Activated CD8-positive, alpha-beta memory T cell treated with anti-CD3 and anti-CD28 coated beads, Interleukin-2, amount 50 U/mL, for 1 hour (primary cell): Measurements from ENCODE around the gene MYO18A.
"Not testable (repeated sequence)": the region's sequence is repeated elsewhere in the genome, so short reads cannot be mapped to it uniquely, and the experiment has no call there.

Experiments used
- DNase-seq: peaks from one replicate; pipeline ENCODE4 v3.0.0-alpha.2; 2020; ENCODE audit errors: extremely low read depth

The MYO18A gene

DNA sequence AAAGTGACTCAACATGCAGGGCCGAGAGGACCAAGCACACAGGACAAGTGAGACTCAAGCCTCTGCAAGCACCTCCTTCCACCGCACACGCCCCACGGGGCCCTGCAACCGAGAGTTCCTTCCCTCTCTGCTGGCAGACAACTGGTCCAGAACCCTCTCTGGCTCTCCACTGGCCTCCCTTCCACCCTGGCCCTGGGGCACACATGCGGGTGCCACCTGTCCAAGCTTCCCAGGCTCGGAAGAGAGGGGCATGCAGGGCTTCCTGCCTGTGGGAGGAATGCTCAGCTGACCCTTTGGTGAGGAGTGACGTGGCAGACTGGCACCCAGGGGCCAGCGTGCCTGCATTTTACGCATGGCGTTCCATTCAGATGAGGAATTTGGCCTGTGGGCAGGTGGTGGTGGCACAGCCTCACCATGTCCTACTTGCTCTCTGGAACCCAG lies 77.4 kb downstream of the MYO18A start:
- DNase-seq: no peak

GRCh38 chr17:29102046-29102445 lies 78.2 kb downstream of the MYO18A start:
- no peak for DNase-seq

GRCh38 chr17:29100296-29100695 lies 79.9 kb downstream of the MYO18A start:
- DNase-seq: no peak

DNA sequence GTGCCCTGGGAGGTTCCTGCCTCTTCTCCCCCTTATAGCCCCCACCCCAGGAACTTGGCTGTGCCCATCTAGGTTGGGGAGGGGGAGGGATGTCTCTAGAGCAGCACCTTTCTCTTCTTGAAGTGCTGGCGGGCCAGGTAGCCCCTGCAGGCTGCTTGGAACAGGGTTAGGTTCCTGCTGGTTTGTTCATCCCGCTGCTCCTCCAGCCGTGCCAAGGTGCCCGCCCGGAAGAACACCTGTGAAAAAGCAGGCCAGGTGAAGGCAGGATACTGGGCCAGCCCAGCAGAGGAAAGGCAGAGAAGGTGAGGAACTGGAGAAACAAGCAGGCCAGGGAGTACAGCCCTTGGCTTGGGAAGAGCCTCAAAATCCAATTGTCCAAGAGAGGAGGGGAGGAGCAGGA lies 80.7 kb downstream of the MYO18A start:
- no peak for DNase-seq

DNA sequence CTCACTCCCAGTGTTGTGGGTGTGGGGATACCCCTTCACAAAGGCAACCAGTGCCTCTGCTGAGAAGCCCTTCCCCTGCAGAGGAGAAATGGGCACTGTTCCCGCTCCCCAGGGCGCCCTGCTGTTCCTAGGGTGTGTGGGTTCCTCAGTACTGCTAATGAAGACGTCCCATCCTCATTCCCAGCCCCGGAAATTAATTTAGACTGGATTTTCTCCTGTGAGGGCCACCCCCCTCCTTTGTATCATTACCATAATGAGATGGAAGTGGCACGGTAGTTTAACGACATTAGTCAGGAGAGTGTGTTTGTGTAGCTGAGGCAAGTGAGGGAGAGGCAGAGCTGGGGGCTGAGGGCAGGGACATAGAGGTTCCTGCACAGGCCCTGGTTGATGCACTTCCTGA lies 84.1 kb downstream of the MYO18A start:
- no peak for DNase-seq

DNA sequence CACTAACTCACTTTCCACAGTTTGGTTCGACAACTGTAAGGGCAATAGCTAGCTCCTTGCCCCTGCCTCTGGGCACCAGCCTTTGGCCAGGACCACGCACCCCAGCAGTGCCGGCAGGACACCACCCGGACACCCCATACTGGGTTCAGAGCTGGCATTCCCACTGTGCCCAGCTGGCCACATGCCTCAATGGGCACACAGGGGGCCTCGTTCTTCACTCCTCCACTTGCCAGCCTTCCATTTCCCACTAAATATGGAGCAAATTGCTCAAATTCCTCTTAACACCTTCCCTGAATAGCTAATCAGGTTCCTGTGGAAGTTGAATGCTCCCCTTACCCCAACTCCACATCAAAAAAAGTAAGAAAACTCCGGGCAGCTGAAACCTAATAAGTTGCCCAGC lies 84.8 kb downstream of the MYO18A start:
- DNase-seq: no peak

GRCh38 chr17:29094101-29094708 lies 86.0 kb downstream of the MYO18A start:
- no peak for DNase-seq

DNA sequence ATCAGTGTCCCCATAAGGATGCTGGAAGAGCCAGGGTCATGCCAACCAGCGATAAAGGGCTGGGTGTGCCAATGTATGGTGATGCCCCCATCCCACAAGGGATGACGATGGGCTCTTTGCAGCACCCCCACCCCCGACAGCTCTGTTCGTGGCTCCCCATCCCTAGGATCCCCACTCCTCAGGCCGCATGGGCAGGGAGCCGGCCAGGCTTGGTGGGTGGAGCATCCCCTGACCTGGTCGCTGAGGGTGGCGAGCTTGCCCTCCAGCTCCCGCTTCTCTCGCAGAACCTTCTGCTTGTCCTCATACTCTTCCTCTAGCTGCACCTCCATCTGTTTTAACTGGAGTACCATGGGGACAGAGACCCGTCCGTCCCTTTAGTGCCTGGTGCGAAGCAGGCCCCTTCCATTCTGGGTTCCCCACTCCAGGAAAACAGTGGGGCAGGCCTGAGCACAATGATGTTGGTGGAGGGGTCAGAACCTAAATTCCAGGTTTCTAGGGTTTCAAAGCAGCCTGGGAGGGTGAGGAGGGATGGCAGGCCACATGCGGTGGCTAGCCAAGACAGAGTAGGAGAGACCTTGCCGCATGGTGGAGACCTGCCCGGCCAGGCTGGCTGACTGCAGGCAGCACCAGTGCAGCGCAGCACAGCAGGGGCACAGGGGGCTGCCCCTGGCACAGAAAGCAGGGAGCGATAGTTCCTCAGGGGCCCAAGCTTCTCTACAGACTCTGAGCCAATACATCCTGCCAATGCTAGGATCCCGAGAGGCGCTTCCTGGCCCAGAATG lies 86.9 kb downstream of the MYO18A start:
- DNase-seq: no peak

GRCh38 chr17:29091606-29092289 lies 88.5 kb downstream of the MYO18A start:
- DNase-seq: no peak

GRCh38 chr17:29090750-29091605 lies 89.2 kb downstream of the MYO18A start:
- no peak for DNase-seq

GRCh38 chr17:29090108-29090507 lies 90.1 kb downstream of the MYO18A start:
- DNase-seq: no peak

- DNase-seq: no peak
Measured at GRCh38 chr17:29089601-29090044, 90.6 kb downstream of the MYO18A start.

GRCh38 chr17:29088782-29089181 lies 91.4 kb downstream of the MYO18A start:
- DNase-seq: not testable (repeated sequence)

DNA sequence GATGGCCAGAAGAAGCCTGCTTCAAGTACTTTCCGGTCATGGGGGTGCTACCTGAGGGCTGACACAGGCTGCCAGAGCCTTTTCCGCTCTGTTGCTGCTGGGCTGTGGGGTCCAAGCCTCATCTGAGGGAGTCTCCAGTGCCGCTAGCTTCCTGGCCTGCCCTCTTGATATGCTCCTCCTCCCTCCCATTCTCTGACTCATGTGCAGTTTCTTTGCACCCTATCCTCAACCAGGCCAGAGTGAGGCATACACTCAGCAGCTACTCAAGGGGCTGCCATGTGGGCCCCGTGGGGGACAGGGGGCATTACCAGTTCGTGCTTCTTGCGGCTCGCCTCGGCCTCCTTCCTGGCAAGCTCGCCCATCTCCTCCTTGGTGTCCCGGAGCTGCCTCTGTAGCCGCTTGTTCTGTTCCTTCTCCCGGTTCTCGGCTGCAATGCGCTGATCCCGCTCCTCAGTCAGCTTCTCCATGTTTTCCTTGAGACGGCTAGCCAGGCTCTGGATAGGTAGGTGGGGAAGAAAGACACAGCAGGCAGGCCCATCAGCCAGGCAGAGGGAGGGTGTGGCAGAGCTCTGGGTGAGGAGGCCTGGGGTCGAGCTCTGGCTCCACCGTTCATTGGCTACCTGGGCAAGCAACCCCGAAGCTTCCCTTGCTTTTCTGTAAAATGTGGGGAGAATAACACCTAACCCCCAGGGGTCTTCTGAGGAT lies 93.4 kb downstream of the MYO18A start:
- no peak for DNase-seq

- no peak for DNase-seq
Measured at GRCh38 chr17:29085223-29085622, 95.0 kb downstream of the MYO18A start.

DNA sequence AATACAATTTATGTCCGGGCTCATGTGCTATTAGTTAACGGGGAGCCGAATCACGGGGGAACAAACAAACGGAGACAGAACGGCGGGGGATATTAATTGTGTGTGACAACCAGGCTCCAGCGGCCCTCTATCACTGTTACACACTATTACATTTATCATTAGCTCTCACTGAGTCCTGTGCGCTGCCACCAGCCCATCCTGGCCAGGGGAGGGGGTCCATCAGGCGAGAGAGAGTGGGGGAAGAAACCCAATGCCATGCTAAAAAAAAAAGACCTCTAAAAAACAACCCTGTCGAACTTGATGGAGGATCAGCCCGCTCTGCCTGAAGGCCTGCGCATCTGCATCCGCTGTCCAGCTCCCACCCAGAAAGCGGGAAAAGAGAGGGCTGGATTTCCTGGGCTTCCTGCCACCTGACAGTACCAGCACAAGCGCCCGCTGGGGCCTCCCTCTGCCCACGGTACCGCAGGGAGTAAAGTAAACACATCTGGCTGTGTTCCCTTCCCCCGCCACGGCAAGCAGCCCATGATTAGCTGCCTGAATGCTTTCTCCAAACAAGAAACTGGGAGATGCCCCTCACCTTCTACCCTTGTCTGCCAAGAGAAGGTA lies 95.6 kb downstream of the MYO18A start:
- no peak for DNase-seq

DNA sequence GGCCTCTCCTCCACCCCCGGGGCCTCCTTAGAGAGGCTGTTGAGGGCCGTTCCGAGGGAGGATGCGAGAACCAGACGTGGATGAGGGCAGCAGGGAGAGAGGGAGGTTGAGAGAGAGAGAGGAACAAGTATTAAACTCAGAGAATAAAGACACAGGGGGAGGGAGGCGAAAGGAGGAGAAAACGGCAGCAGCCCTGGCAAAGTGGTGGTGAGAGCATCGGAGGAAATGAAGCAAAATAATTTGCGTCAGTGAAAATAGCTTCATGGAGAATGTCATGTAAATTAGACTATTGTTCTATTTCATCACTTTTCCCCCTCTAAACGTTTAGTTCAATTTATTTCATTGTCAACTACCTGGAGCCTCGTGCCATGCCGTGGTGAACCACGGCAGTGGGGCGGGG lies 99.2 kb downstream of the MYO18A start:
- no peak for DNase-seq

GRCh38 chr17:29080323-29080722 lies 99.9 kb downstream of the MYO18A start:
- no peak for DNase-seq

DNA sequence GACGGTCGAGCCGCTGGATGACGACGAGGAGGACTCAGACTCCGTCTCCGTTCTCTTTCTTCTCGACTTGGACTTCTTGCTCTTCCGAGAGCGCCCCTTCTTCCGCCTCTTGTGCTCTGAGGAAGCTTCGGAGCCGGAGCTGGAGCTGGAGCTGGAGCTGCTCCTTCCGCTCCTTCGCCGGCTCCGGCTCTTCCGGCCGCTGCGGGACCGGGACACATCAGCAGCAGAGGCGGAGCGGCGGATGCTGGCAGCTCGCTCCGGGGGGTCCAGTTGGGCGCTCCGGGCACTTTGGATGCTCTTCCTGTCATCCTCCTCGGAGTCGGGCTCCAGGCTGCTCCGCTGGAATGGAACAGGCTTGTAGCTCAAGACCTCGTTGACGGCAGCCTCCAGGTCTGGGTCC lies 100.3 kb downstream of the MYO18A start:
- DNase-seq: no peak

- no peak for DNase-seq
Measured at GRCh38 chr17:29079433-29079832, 100.8 kb downstream of the MYO18A start.
